Superior temporal gyrus (tissue), 1 donor: ENCODE results near the gene ARHGAP45.
A peak's percentile ranks its signal among the peaks of the same experiment; 100 is the strongest.

ENCODE experiments used
- DNase-seq: peaks from one replicate; pipeline ENCODE4 v3.0.0-alpha.2; 2016; ENCODE audit errors: extremely low spot score

ARHGAP45 gene

GRCh38 chr19:1038978-1039645, 27.9 kb upstream of the ARHGAP45 start:
- DNase-seq, result no peak

- peak; percentile 97 for DNase-seq
Measured at GRCh38 chr19:1039646-1040475, 27.1 kb upstream of the ARHGAP45 start, which contains the start of gene ABCA7. Gene ABCA7 (plus strand): TSS chr19:1040107. CDS start chr19:1041362, 1,255 bp downstream.

GRCh38 chr19:1040476-1041271, 26.3 kb upstream of the ARHGAP45 start:
- DNase-seq, result peak; percentile 95

GRCh38 chr19:1041272-1041834, 25.6 kb upstream of the ARHGAP45 start:
- no peak for DNase-seq

GRCh38 chr19:1041835-1042685, 24.9 kb upstream of the ARHGAP45 start:
- DNase-seq, result no peak

GRCh38 chr19:1042689-1043511, 24.1 kb upstream of the ARHGAP45 start:
- no peak for DNase-seq

GRCh38 chr19:1045247-1045603, 21.7 kb upstream of the ARHGAP45 start:
- DNase-seq, result no peak

GRCh38 chr19:1046117-1046626, 20.8 kb upstream of the ARHGAP45 start:
- no peak for DNase-seq

- DNase-seq, result no peak
Measured at GRCh38 chr19:1046836-1047695, 19.9 kb upstream of the ARHGAP45 start.

GRCh38 chr19:1047696-1048147, 19.2 kb upstream of the ARHGAP45 start:
- DNase-seq, result no peak

- DNase-seq, result no peak
Measured at GRCh38 chr19:1049106-1049505, 17.9 kb upstream of the ARHGAP45 start.

- DNase-seq, result no peak
Measured at GRCh38 chr19:1049800-1050199, 17.2 kb upstream of the ARHGAP45 start.

GRCh38 chr19:1050989-1051788, 15.8 kb upstream of the ARHGAP45 start:
- DNase-seq, result no peak

GRCh38 chr19:1051791-1052190, 15.2 kb upstream of the ARHGAP45 start:
- no peak for DNase-seq

GRCh38 chr19:1052349-1052975, 14.5 kb upstream of the ARHGAP45 start:
- no peak for DNase-seq

- DNase-seq, result no peak
Measured at GRCh38 chr19:1053176-1054101, 13.5 kb upstream of the ARHGAP45 start.
